Gastroesophageal sphincter (tissue), 3 donors: ENCODE results near the gene GPX2.
A peak's percentile ranks its signal among the peaks of the same experiment; 100 is the strongest.

Experiments
- POLR2A ChIP-seq, 2 donors: fragments of 450-650 bp; IDR thresholded peaks; one replicate each; pipeline ENCODE4 v1.6.1; 2017; ENCODE audit warnings: antibody characterized with exemption in 2 of 2, mild to moderate bottlenecking in 2 of 2, moderate library complexity in 1 of 2
- TF ChIP-seq, protein P1 (sequence below), 4 experiments: fragments of 200-600 bp in 2 of 4; fragments of 450-650 bp in 2 of 4; sonication (generic) in 1 of 4; IDR thresholded peaks; one replicate each; pipeline ENCODE4 v1.5.1; 2017 to 2019; ENCODE audit warnings: antibody characterized with exemption in 4 of 4, mild to moderate bottlenecking in 2 of 4, moderate library complexity in 2 of 4

DNA sequence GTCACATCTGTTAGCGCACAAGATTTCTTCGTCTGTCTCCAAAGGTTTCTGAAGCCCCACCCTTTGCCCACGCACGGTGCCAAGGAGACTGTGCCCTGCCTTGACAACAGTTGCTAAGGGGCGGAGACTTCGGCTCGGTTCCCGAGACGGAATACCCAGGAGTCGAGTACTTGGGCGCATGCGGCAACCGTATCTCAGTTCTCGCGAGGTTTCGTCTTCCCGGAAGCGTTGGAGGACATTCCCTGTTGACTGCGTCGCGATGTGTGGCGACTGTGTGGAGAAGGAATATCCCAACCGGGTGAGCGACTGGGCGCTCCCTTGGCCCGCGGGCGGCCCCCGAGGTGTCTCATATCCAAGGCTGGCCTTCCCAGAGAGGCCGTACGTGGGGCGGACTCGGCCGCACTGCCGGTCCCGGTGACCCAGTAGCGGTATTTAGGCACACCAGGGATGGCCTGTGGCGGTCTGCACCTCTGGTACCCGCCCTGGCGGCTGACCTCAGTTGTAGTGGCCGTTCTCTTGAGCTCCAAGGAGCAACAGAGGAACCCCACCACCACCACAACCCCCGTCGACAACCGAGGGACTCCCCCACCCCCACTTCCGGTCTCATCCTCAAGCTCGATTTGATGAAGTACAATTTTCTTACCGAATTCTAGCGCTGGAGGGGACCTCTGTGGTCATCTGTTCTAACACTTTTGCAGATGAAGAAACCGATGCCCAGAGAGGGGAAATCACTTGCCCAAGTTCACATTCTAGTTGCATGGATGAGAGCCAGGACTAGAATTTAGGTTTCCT, 28.1 kb downstream of the GPX2 start, which contains the start of gene CHURC1:
- TF ChIP-seq, protein P1, sequence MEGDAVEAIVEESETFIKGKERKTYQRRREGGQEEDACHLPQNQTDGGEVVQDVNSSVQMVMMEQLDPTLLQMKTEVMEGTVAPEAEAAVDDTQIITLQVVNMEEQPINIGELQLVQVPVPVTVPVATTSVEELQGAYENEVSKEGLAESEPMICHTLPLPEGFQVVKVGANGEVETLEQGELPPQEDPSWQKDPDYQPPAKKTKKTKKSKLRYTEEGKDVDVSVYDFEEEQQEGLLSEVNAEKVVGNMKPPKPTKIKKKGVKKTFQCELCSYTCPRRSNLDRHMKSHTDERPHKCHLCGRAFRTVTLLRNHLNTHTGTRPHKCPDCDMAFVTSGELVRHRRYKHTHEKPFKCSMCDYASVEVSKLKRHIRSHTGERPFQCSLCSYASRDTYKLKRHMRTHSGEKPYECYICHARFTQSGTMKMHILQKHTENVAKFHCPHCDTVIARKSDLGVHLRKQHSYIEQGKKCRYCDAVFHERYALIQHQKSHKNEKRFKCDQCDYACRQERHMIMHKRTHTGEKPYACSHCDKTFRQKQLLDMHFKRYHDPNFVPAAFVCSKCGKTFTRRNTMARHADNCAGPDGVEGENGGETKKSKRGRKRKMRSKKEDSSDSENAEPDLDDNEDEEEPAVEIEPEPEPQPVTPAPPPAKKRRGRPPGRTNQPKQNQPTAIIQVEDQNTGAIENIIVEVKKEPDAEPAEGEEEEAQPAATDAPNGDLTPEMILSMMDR (IDR thresholded peaks at IDR 0.05): peak in 1 of 4 experiments; percentile 18
- peak; percentile 77 to 78 for TF ChIP-seq POLR2A (IDR thresholded peaks at IDR 0.05)
